ENCODE results near the gene BDNF.

Gene BDNF

DNA sequence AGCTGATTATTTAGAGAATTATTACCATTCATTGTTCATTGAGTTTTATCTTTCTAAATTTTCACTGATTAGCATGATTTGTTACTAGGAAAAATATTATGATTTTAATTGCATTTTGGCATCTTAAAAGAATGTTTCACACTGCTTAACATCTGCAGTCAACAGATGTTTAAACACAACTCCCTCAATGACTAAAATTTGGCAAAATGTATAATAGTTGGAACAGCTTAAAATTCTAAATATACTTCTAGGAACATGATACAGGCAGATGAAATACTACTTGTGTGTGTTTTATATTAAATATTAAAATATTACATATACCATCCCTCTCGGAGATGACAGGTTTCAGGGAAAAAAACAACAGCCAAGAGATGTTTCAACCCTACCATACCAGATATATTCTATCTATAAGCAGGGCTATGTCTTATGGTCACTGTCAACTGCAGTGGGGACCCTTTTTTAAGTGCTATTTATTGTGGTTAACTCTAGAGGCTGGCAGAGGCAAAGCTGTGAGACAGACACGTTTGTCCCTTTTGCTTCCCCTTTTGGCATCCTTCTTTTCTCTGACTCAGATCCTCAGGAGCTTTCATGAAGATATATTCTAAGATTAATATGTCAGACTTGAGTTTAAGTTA lies 81.9 kb downstream of the BDNF start:
- Histone ChIP-seq H3K27ac (no peak overlapping the region), H3K4me3 (no peak overlapping the region)
- no peak for DNase-seq (ENCODE audit: low spot score)
- TF ChIP-seq, protein P1, sequence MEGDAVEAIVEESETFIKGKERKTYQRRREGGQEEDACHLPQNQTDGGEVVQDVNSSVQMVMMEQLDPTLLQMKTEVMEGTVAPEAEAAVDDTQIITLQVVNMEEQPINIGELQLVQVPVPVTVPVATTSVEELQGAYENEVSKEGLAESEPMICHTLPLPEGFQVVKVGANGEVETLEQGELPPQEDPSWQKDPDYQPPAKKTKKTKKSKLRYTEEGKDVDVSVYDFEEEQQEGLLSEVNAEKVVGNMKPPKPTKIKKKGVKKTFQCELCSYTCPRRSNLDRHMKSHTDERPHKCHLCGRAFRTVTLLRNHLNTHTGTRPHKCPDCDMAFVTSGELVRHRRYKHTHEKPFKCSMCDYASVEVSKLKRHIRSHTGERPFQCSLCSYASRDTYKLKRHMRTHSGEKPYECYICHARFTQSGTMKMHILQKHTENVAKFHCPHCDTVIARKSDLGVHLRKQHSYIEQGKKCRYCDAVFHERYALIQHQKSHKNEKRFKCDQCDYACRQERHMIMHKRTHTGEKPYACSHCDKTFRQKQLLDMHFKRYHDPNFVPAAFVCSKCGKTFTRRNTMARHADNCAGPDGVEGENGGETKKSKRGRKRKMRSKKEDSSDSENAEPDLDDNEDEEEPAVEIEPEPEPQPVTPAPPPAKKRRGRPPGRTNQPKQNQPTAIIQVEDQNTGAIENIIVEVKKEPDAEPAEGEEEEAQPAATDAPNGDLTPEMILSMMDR (IDR thresholded peaks at IDR 0.05) = no peak

GRCh38 chr11:27616711-27617110 lies 83.5 kb downstream of the BDNF start:
- H3K27ac ChIP-seq = no peak overlapping the region
- TF ChIP-seq, protein P1 (IDR thresholded peaks at IDR 0.05) = no peak
- DNase-seq (ENCODE audit: low spot score) = no peak
- no peak overlapping the region for H3K4me3 ChIP-seq

GRCh38 chr11:27615833-27616232 lies 84.4 kb downstream of the BDNF start:
- TF ChIP-seq, protein P1 (IDR thresholded peaks at IDR 0.05) = no peak
- H3K27ac ChIP-seq = no peak overlapping the region
- no peak overlapping the region for H3K4me3 ChIP-seq
- no peak for DNase-seq (ENCODE audit: low spot score)

DNA sequence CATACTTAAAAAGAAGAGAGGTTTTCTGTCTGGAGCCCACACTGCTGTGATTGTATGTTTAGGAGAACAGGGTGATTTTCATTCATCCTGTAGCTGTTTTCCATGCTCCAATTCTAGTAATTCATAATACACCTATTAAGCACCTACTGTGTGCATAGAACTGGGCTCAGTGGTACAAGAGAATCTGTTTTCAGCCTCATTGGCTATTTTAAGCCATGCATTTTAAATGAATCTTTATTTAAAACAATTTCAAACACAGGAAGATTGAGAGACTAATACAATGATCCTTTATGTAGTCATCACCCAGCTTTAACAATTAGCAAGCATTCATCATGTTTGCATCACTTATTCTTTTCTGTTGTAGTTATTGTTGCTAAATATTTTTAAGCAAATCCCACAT lies 86.2 kb downstream of the BDNF start:
- no peak overlapping the region for H3K27ac ChIP-seq
- H3K4me3 ChIP-seq = no peak overlapping the region
- TF ChIP-seq, protein P1 (IDR thresholded peaks at IDR 0.05) = no peak
- no peak for DNase-seq (ENCODE audit: low spot score)

DNA sequence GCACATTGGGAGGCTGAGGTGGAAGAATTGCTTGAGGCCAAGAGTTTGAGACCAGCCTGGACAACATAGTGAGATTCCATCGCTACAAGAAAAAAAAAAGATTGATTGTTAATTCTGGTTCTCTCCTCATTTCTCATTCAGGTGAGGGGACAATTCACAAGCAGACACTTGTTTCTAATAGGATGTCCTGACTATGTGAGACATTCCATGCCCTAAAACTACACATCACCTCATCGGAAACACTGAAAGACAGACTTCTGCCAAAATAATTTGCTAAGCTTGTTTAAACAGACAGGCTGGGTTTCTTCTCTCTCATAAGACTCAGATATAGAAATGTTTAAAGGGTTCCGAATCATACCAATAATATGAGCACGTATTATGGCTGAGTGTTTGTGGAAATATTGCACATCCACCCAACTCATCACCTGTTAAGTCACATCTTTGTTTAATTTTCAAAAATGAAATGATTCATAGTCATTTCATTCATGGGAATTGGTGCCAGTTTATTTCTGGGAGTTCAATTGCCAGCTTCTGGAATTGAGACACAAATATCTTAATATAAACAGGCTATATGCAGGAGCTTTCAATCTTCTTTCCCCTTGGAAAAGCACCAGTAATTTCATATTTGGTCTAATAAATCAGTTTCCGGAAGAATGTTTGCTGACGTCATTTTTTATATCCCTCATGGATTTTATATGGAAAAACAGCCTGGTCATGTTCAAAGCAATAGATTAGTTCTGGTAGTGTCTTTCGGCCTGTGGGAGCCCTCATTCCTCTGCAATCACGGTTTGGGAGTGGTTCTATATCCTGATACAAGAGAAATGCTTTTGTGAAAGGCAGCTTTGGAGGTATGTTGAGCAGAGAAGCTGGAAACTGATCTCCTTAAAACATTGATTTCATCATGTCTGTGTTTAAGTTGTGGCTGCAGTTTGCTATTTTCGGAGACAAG lies 87.0 kb downstream of the BDNF start:
- TF ChIP-seq, protein P1 (IDR thresholded peaks at IDR 0.05) = no peak
- H3K4me3 ChIP-seq = no peak overlapping the region
- DNase-seq (ENCODE audit: low spot score) = no peak
- no peak overlapping the region for H3K27ac ChIP-seq

DNA sequence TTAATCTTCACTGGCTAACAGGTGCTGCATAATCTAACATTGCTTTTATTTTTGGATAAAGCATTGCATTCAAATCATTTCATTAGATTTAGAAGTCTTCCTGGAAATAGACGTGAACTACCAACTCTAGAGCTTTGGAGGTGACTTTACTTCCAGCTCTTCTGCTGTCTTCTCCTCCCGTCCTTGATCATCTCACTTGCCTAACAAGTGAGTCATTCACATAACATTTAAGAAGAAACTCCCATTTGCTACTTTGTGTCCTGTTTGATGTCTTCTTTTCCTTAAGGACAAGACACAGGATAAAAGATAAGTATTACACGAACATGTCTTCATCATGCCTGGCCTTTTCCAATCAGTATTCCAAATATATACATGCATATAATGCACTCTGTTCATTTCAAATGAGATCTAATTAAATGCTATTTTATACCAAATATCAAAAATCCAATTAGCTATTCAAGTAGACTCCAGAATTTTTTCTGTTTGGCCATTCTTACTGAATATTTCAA lies 88.3 kb downstream of the BDNF start:
- TF ChIP-seq, protein P1 (IDR thresholded peaks at IDR 0.05) = no peak

More for the DNA sequence above, 88.3 kb downstream of the BDNF start:
- Histone ChIP-seq H3K27ac (no peak overlapping the region), H3K4me3 (no peak overlapping the region)
- no peak for DNase-seq (ENCODE audit: low spot score)

All from coronary artery (tissue), 2 donors.